PC-3 (cell line): ENCODE results near the gene SERTAD1.

Experiments used
- EZH2 ChIP-seq: fragments of 300-600 bp; sonication (generic); IDR thresholded peaks from one replicate; pipeline ENCODE4 v1.6.1; 2017; ENCODE audit warnings: antibody characterized with exemption, mild to moderate bottlenecking, low read length; ENCODE audit not compliant: unreplicated experiment
- EZH2phosphoT487 ChIP-seq: fragments of 300-600 bp; sonication (generic); IDR thresholded peaks from 2 replicates; pipeline ENCODE4 v1.6.1; 2018; ENCODE audit warnings: mild to moderate bottlenecking, antibody characterized with exemption, low read length, borderline replicate concordance
- TF ChIP-seq, protein P1 (sequence below): fragments of 300-600 bp; sonication (generic); conservative IDR thresholded peaks from 2 replicates; pipeline ENCODE4 v1.5.1; 2017; ENCODE audit warnings: antibody characterized with exemption, low read depth, mild to moderate bottlenecking, low read length

DNA sequence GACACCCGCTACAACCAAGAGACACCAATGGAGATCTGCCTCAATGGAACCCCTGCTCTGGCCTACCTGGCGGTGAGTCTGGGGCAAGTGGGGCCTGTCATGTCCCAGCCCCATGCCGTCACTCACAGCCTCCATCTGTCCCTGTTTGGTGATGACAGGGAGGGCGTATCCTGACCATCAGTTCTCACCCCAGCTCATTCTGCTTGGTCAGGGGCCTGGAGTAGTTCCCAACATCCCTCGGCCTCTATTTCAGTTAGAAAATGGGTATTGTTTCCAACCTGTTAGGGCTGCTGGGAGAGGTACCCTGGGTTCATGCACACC is 54.0 kb downstream of the SERTAD1 start:
- TF ChIP-seq, protein P1, sequence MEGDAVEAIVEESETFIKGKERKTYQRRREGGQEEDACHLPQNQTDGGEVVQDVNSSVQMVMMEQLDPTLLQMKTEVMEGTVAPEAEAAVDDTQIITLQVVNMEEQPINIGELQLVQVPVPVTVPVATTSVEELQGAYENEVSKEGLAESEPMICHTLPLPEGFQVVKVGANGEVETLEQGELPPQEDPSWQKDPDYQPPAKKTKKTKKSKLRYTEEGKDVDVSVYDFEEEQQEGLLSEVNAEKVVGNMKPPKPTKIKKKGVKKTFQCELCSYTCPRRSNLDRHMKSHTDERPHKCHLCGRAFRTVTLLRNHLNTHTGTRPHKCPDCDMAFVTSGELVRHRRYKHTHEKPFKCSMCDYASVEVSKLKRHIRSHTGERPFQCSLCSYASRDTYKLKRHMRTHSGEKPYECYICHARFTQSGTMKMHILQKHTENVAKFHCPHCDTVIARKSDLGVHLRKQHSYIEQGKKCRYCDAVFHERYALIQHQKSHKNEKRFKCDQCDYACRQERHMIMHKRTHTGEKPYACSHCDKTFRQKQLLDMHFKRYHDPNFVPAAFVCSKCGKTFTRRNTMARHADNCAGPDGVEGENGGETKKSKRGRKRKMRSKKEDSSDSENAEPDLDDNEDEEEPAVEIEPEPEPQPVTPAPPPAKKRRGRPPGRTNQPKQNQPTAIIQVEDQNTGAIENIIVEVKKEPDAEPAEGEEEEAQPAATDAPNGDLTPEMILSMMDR: no peak
- TF ChIP-seq EZH2phosphoT487 (no peak), EZH2 (no peak)
